HUES64 (cell line): ENCODE data around the gene RIPPLY3.
A peak's percentile ranks its signal among the peaks of the same experiment; 100 is the strongest.
"Not testable (repeated sequence)": the region's sequence is repeated elsewhere in the genome, so short reads cannot be mapped to it uniquely, and the experiment has no call there.

Experiments
- H3K27ac ChIP-seq: 2 replicates; pipeline ENCODE4 v1.7.0; 2013; ENCODE audit warnings: low read depth, low read length, inconsistent platforms
- H3K27me3 ChIP-seq: 2 replicates; pipeline ENCODE4 v1.6.1; 2013; ENCODE audit warnings: mild to moderate bottlenecking, low read length; ENCODE audit not compliant: insufficient read depth
- H3K36me3 ChIP-seq: 2 replicates; pipeline ENCODE4 v1.6.1; 2013; ENCODE audit warnings: mild to moderate bottlenecking, low read length; ENCODE audit not compliant: insufficient read depth
- H3K4me1 ChIP-seq: 2 replicates; pipeline ENCODE4 v1.6.1; 2013; ENCODE audit warnings: mild to moderate bottlenecking, low read length, moderate library complexity; ENCODE audit not compliant: insufficient read depth
- H3K4me3 ChIP-seq: 2 replicates; pipeline ENCODE4 v1.5.1; 2013; ENCODE audit warnings: mild to moderate bottlenecking, low read length, moderate library complexity
- H3K9ac ChIP-seq: 2 replicates; pipeline ENCODE4 v1.6.1; 2013; ENCODE audit warnings: mild to moderate bottlenecking, low read depth, low read length
- H3K9me3 ChIP-seq: 2 replicates; pipeline ENCODE4 v1.6.1; 2013; ENCODE audit warnings: low read depth, low read length; ENCODE audit not compliant: insufficient read depth
- WGBS: fragments of 150-250, 120-280 bp; methylation state at CpG from one replicate; pipeline ENCODE4 v1.1.7; 2013; ENCODE audit warnings: missing lambda C conversion rate; 5-methylcytosine and 5-hydroxymethylcytosine counted together

RIPPLY3 gene

GRCh38 chr21:36981977-36982700 lies 24.4 kb upstream of the RIPPLY3 start:
- Histone ChIP-seq H3K4me3 (no peak overlapping the region), H3K36me3 (no peaks in the 10 kb centered on the region)

GRCh38 chr21:36985751-36986594 lies 20.5 kb upstream of the RIPPLY3 start:
- Histone ChIP-seq H3K27ac (no peak overlapping the region), H3K4me1 (peaks cover 8% of the 10 kb centered on the region), H3K9me3 (no peaks in the 10 kb centered on the region), H3K27me3 (peaks cover 14% of the 10 kb centered on the region), H3K9ac (no peak overlapping the region), H3K36me3 (no peaks in the 10 kb centered on the region), H3K4me3 (no peak overlapping the region)
- WGBS = 92% methylated on average over 9 of the region's 9 CpGs

More at GRCh38 chr21:36981977-36982700, 24.4 kb upstream of the RIPPLY3 start:
- 75% methylated on average over 6 of the region's 6 CpGs for WGBS
- Histone ChIP-seq H3K9ac (no peak overlapping the region), H3K9me3 (no peaks in the 10 kb centered on the region), H3K4me1 (peaks cover 10% of the 10 kb centered on the region), H3K27ac (no peak overlapping the region), H3K27me3 (peaks cover 31% of the 10 kb centered on the region)

DNA sequence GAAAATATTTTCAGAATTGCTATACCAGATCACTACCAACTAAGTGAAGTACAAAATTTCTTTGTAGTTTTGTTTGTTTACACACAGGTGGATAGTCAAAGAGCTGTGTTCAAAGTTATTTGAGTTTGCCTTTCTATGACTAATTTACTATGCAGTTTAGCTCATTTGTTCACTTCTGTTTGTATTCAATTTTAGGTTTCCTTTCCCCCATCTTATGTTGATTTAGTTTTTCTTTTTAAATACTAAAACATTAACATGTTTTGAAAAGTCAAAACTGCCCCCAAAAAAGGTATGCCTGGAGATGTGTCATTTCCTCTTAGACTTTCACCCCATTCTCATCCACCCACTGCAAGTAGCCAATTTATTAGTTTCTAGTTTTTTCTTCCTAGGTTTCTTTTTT lies 18.7 kb upstream of the RIPPLY3 start:
- Histone ChIP-seq H3K27me3 (peaks cover 2% of the 10 kb centered on the region; the same call in 1 of the 2 replicates), H3K27ac (no peak overlapping the region), H3K36me3 (no peaks in the 10 kb centered on the region), H3K4me3 (no peak overlapping the region), H3K9ac (no peak overlapping the region), H3K4me1 (peaks cover 12% of the 10 kb centered on the region), H3K9me3 (no peaks in the 10 kb centered on the region)

DNA sequence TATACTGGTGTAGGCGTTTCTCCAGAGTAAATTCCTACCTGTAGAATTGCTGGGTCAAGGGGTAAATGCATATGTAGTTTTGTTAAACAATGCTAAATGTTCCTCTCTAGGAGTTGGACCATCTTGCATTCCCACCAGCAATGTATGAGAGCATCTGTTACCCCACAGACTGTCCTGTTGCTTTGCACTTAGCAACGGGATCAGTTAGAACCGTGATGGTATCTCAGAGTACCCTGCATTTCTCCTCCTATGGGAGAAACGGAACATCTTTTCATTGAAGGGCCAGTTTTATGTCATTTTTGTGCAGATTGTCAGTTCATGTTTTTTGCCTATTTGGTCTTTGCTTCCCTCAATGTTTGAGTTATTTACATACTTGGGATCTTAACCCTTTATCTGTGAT lies 18.0 kb upstream of the RIPPLY3 start:
- Histone ChIP-seq H3K4me3 (no peak overlapping the region), H3K9me3 (no peaks in the 10 kb centered on the region), H3K27ac (no peak overlapping the region), H3K36me3 (no peaks in the 10 kb centered on the region), H3K9ac (no peak overlapping the region), H3K4me1 (peaks cover 12% of the 10 kb centered on the region), H3K27me3 (peaks cover 2% of the 10 kb centered on the region; the same call in 1 of the 2 replicates)
- WGBS = 95% methylated on average over 4 of the region's 4 CpGs

GRCh38 chr21:36989199-36989698 lies 17.3 kb upstream of the RIPPLY3 start:
- Histone ChIP-seq H3K27ac (peak overlapping the region; percentile 92), H3K4me3 (peak overlapping the region; percentile 56), H3K4me1 (peaks cover 12% of the 10 kb centered on the region), H3K9ac (peak overlapping the region; percentile 80)
- not testable (repeated sequence) for H3K9me3 ChIP-seq, H3K27me3 ChIP-seq, H3K36me3 ChIP-seq
- WGBS = 61% methylated on average over 22 of the region's 22 CpGs

- peak overlapping the region; percentile 92 for H3K27ac ChIP-seq
- H3K36me3 ChIP-seq = no peaks in the 10 kb centered on the region
- peaks cover 2% of the 10 kb centered on the region; the same call in 1 of the 2 replicates for H3K27me3 ChIP-seq
- peak overlapping the region; percentile 56 for H3K4me3 ChIP-seq
- peak overlapping the region; percentile 80 for H3K9ac ChIP-seq
- WGBS = under 1% methylated on average over 97 of the region's 97 CpGs
- peaks cover 12% of the 10 kb centered on the region for H3K4me1 ChIP-seq
- H3K9me3 ChIP-seq = no peaks in the 10 kb centered on the region
Measured at GRCh38 chr21:36989699-36990507, 16.6 kb upstream of the RIPPLY3 start.

DNA sequence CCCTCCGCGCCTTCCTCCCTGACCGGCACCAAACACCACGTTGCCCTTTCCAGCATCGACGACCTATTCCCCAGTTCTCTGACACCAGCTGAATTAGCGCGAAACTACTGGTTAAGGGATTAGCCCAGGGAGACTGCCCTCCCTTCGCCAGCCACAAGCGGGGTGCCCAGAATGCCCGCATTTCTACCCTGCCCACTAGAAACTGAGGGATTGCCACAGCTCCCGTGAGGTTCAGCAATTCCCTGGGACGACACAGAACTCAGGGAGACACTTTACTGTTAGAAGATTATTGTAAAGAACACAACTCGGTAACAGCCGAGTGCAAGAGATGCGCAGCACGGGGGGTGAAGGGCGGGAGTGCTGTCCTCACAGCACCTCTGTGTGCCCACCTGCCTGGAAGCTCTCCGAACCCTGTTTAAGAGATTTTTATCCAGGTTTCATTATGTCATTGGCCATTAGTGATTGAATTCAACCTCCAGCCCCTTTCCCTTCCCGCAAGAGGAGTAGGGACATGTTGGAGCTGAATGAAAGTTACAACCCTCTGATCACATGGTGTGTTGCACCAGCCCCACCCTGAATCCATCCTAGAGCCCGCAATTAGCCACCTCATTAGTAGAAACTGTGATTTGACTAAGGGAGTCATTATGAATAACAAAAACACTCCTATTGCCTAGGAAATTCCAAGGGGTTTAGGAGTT lies 15.8 kb upstream of the RIPPLY3 start:
- peaks cover 2% of the 10 kb centered on the region; the same call in 1 of the 2 replicates for H3K27me3 ChIP-seq
- peaks cover 12% of the 10 kb centered on the region for H3K4me1 ChIP-seq
- H3K27ac ChIP-seq = peak overlapping the region; percentile 92
- peak overlapping the region; percentile 56 for H3K4me3 ChIP-seq
- no peaks in the 10 kb centered on the region for H3K36me3 ChIP-seq
- H3K9me3 ChIP-seq = no peaks in the 10 kb centered on the region
- 22% methylated on average over 19 of the region's 21 CpGs for WGBS
- H3K9ac ChIP-seq = peak overlapping the region; percentile 80

GRCh38 chr21:36992671-36993070 lies 13.8 kb upstream of the RIPPLY3 start:
- Histone ChIP-seq H3K36me3 (no peaks in the 10 kb centered on the region), H3K4me3 (no peak overlapping the region), H3K27ac (no peak overlapping the region), H3K27me3 (peaks cover 2% of the 10 kb centered on the region; the same call in 1 of the 2 replicates), H3K9ac (no peak overlapping the region), H3K4me1 (peaks cover 12% of the 10 kb centered on the region), H3K9me3 (no peaks in the 10 kb centered on the region)
- 79% methylated on average over 7 of the region's 7 CpGs for WGBS

- no peak overlapping the region for H3K9ac ChIP-seq
- no peak overlapping the region for H3K4me3 ChIP-seq
- WGBS = 91% methylated on average over 38 of the region's 38 CpGs
Measured at GRCh38 chr21:36994501-36995158, 11.9 kb upstream of the RIPPLY3 start.

GRCh38 chr21:36995285-36995684 lies 11.2 kb upstream of the RIPPLY3 start:
- H3K9me3 ChIP-seq, H3K27ac ChIP-seq, H3K36me3 ChIP-seq, H3K9ac ChIP-seq, H3K4me3 ChIP-seq, H3K27me3 ChIP-seq: not testable (repeated sequence)
- 94% methylated on average over 11 of the region's 12 CpGs for WGBS
- H3K4me1 ChIP-seq = peaks cover 12% of the 10 kb centered on the region

More at GRCh38 chr21:36994501-36995158, 11.9 kb upstream of the RIPPLY3 start:
- Histone ChIP-seq H3K27me3 (peaks cover 2% of the 10 kb centered on the region; the same call in 1 of the 2 replicates), H3K4me1 (peaks cover 12% of the 10 kb centered on the region), H3K9me3 (no peaks in the 10 kb centered on the region), H3K36me3 (no peaks in the 10 kb centered on the region), H3K27ac (no peak overlapping the region)
